ENCODE measurements around the gene MYO5B.

The MYO5B gene

DNA sequence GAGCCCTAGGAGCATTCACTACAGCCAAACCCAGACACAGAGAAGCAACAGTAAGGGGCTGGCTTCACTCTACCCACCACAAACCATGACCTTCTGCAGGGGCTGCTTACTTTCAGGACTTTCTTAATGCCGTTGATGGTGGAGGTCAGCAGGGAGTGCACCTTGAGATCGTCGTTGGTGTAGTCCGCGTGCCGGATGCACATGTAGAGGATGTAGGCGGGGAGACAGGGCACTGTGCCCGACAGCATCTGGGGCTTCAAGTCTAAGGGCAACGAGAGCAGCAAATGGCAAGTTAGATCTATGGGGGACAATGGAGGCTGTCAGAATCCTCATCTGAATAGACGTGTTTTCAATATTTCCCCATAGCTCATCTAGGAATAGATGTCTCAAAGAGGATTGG, 351.8 kb downstream of the MYO5B start:
- no peak for DNase-seq (ENCODE audit: low read depth)
- TF ChIP-seq, protein P1, sequence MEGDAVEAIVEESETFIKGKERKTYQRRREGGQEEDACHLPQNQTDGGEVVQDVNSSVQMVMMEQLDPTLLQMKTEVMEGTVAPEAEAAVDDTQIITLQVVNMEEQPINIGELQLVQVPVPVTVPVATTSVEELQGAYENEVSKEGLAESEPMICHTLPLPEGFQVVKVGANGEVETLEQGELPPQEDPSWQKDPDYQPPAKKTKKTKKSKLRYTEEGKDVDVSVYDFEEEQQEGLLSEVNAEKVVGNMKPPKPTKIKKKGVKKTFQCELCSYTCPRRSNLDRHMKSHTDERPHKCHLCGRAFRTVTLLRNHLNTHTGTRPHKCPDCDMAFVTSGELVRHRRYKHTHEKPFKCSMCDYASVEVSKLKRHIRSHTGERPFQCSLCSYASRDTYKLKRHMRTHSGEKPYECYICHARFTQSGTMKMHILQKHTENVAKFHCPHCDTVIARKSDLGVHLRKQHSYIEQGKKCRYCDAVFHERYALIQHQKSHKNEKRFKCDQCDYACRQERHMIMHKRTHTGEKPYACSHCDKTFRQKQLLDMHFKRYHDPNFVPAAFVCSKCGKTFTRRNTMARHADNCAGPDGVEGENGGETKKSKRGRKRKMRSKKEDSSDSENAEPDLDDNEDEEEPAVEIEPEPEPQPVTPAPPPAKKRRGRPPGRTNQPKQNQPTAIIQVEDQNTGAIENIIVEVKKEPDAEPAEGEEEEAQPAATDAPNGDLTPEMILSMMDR (IDR thresholded peaks at IDR 0.05; ENCODE audit: low read depth, low read length) = no peak
- H3K4me3 ChIP-seq (ENCODE audit: low read depth, low read length) = no peak overlapping the region

- TF ChIP-seq MAX (IDR thresholded peaks at IDR 0.05; ENCODE audit: low read depth, low read length) (no peak), MYC (IDR thresholded peaks at IDR 0.05; ENCODE audit: low read depth, low read length) (no peak), POLR2A (IDR thresholded peaks at IDR 0.05; ENCODE audit: extremely low read depth, insufficient read length) (no peak)
- TF ChIP-seq, protein P1 (IDR thresholded peaks at IDR 0.05; ENCODE audit: low read depth, low read length) = no peak
These were observed 352.3 kb downstream of the MYO5B start for GRCh38 chr18:49842656-49843055.

DNA sequence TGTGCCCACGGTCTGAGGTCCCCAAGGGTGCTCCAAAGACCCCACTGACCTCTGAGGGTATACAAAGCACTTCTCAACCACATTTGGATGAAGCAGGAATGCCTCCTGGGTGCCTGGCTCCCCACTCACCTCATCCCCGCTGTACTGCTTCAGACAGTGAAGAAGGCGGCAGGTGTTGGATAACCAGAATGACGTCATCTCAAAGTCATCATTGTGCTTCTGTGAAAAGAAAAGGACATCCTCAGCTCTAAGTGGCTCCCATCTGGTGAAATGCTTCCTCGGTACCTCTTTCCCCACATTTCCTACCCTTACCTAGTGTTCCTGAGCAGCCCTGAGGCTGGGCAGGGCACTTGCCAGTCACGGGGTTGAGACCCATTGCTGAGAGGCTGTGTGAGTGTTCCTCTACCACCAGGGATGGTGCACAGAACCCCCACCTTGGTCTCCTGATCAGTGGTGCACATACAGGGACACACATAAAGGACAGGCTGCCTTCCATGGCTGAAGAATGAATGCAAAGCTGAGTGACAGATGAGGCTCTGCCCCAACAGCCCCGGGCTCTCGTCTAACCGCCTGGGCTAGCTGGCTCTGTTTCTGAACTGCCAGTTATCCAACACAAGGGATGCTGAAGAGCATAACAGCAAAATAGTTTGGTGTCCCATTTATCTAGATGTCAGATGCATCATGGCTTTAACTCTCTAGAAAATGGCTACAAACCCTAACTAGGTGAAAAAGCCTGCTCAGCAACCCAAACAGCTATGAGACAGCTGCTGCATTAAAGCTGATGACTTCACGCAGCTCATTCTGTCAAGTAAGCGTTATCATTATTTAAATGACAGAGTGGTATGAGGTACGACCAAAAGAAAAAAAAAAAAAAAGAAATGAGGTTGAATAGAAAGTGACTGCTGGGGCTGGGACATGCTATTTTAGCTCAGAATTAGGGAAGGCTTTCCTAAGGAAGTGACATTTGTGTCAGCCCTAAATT, 353.4 kb downstream of the MYO5B start:
- DNase-seq (ENCODE audit: low read depth) = no peak
- TF ChIP-seq MYC (IDR thresholded peaks at IDR 0.05; ENCODE audit: low read depth, low read length) = no peak
- TF ChIP-seq, protein P1 (IDR thresholded peaks at IDR 0.05; ENCODE audit: low read depth, low read length) = no peak
- no peak for TF ChIP-seq POLR2A (IDR thresholded peaks at IDR 0.05; ENCODE audit: extremely low read depth, insufficient read length)
- TF ChIP-seq MAX (IDR thresholded peaks at IDR 0.05; ENCODE audit: low read depth, low read length) = no peak
- H3K4me3 ChIP-seq (ENCODE audit: low read depth, low read length) = no peak overlapping the region

More at GRCh38 chr18:49842656-49843055, 352.3 kb downstream of the MYO5B start:
- no peak for DNase-seq (ENCODE audit: low read depth)
- H3K4me3 ChIP-seq (ENCODE audit: low read depth, low read length) = no peak overlapping the region

DNA sequence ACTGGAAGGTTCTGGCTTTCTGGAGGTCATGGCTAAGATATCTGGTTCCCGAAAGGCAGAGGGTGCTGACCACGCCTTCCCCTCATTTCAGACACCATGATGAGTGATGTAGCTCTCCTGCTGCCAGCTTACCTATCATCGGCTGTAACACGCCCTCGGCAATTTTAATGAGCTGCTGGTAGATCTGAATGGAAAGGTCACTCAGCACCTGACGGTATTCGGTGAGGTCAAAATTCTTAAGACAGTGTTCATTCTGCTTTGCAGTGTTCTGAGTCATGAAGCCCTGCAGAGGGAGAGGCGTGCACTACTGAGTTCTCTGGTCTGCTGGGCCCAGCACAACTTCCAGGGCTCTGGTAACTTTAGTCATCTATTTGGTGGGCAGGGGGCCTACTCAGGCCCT, 355.9 kb downstream of the MYO5B start:
- no peak overlapping the region for H3K4me3 ChIP-seq (ENCODE audit: low read depth, low read length)
- TF ChIP-seq POLR2A (IDR thresholded peaks at IDR 0.05; ENCODE audit: extremely low read depth, insufficient read length) = no peak
- TF ChIP-seq MYC (IDR thresholded peaks at IDR 0.05; ENCODE audit: low read depth, low read length) = no peak
- TF ChIP-seq MAX (IDR thresholded peaks at IDR 0.05; ENCODE audit: low read depth, low read length) = no peak
- TF ChIP-seq, protein P1 (IDR thresholded peaks at IDR 0.05; ENCODE audit: low read depth, low read length) = no peak

GRCh38 chr18:49838381-49838780, 356.6 kb downstream of the MYO5B start:
- no peak overlapping the region for H3K4me3 ChIP-seq (ENCODE audit: low read depth, low read length)
- no peak for DNase-seq (ENCODE audit: low read depth)
- TF ChIP-seq, protein P1 (IDR thresholded peaks at IDR 0.05; ENCODE audit: low read depth, low read length) = no peak
- TF ChIP-seq POLR2A (IDR thresholded peaks at IDR 0.05; ENCODE audit: extremely low read depth, insufficient read length) (no peak), MAX (IDR thresholded peaks at IDR 0.05; ENCODE audit: low read depth, low read length) (no peak), MYC (IDR thresholded peaks at IDR 0.05; ENCODE audit: low read depth, low read length) (no peak)

More for the DNA sequence above, 355.9 kb downstream of the MYO5B start:
- DNase-seq (ENCODE audit: low read depth) = no peak

Data from NB4 (cell line).